Keratinocyte (primary cell): ENCODE measurements around the gene OTOS. TPM values are rescaled to one million over a fixed set of nuclear protein-coding genes. Genes with fewer than 3 reads are reported as not detected.

ENCODE experiments used
- DNase-seq: peaks from one replicate; pipeline ENCODE4 v3.0.0-alpha.2; 2011; ENCODE audit warnings: low read depth, missing footprints, low spot score
- FAIRE-seq: peaks from 2 replicates; lab custom pipeline; 2011; peaks lifted over from hg19 to GRCh38; lab: Jason Lieb, UNC
- H2AFZ ChIP-seq: 2 replicates; pipeline ENCODE4 v1.6.0; 2012; ENCODE audit warnings: low read length, control low read depth, inconsistent platforms; ENCODE audit not compliant: control insufficient read depth
- H3K27ac ChIP-seq: 2 replicates; pipeline ENCODE4 v1.5.1; 2011; ENCODE audit warnings: low read length; ENCODE audit not compliant: control insufficient read depth, insufficient read depth
- H3K27me3 ChIP-seq: 3 replicates; pipeline ENCODE4 v1.6.0; 2011; ENCODE audit warnings: low read length; ENCODE audit not compliant: control insufficient read depth, insufficient read depth; ENCODE audit errors: extremely low read depth
- H3K36me3 ChIP-seq, 2 experiments: 2 replicates in 1 of 2; 3 replicates in 1 of 2; pipeline ENCODE4 v1.5.1; 2011; ENCODE audit warnings: low read length in 2 of 2, mild to moderate bottlenecking in 1 of 2; ENCODE audit not compliant: control insufficient read depth in 2 of 2, insufficient read depth in 2 of 2; ENCODE audit errors: extremely low read depth in 1 of 2
- H3K4me1 ChIP-seq: 3 replicates; pipeline ENCODE4 v1.5.1; 2011; ENCODE audit warnings: low read length; ENCODE audit not compliant: control insufficient read depth, insufficient read depth; ENCODE audit errors: extremely low read depth
- H3K4me2 ChIP-seq: 3 replicates; pipeline ENCODE4 v1.6.0; 2011; ENCODE audit warnings: low read depth, low read length; ENCODE audit not compliant: control insufficient read depth, insufficient read depth; ENCODE audit errors: extremely low read depth
- H3K4me3 ChIP-seq, 3 experiments: fragments of 200-600 bp in 1 of 3; sonication (generic) in 1 of 3; 2 replicates in 2 of 3; 3 replicates in 1 of 3; pipeline ENCODE4 v1.5.1; 2011 to 2016; ENCODE audit warnings: low read length in 3 of 3, mild to moderate bottlenecking in 3 of 3, control low read depth in 2 of 3, inconsistent platforms in 1 of 3, low read depth in 1 of 3, mixed read lengths in 1 of 3, mixed run types in 1 of 3, moderate library complexity in 1 of 3; ENCODE audit not compliant: control insufficient read depth in 2 of 3, insufficient read depth in 2 of 3; ENCODE audit errors: extremely low read depth in 1 of 3
- H3K79me2 ChIP-seq: 2 replicates; pipeline ENCODE4 v1.6.0; 2012; ENCODE audit warnings: low read length; ENCODE audit not compliant: control insufficient read depth, insufficient read depth
- H3K9ac ChIP-seq: 3 replicates; pipeline ENCODE4 v1.6.0; 2011; ENCODE audit warnings: low read length; ENCODE audit not compliant: control insufficient read depth, insufficient read depth; ENCODE audit errors: extremely low read depth
- H3K9me1 ChIP-seq: 3 replicates; pipeline ENCODE4 v1.6.0; 2011; ENCODE audit warnings: low read length; ENCODE audit not compliant: control insufficient read depth, insufficient read depth; ENCODE audit errors: extremely low read depth
- H3K9me3 ChIP-seq: 2 replicates; pipeline ENCODE4 v1.5.1; 2012; ENCODE audit warnings: low read depth, low read length; ENCODE audit not compliant: control insufficient read depth
- H4K20me1 ChIP-seq: 3 replicates; pipeline ENCODE4 v1.6.0; 2011; ENCODE audit warnings: low read length; ENCODE audit not compliant: control insufficient read depth, insufficient read depth; ENCODE audit errors: extremely low read depth
- CTCF ChIP-seq, 3 experiments: IDR thresholded peaks in 1 of 3; conservative IDR thresholded peaks in 1 of 3; optimal IDR thresholded peaks in 1 of 3; 2 replicates in 2 of 3; 3 replicates in 1 of 3; pipeline versions ENCODE3 to v1.5.1; 2011; ENCODE audit warnings: low read length in 3 of 3, mild to moderate bottlenecking in 3 of 3, moderate library complexity in 2 of 3, control low read depth in 1 of 3, inconsistent platforms in 1 of 3; ENCODE audit not compliant: insufficient read depth in 2 of 3; ENCODE audit errors: extremely low read depth in 1 of 3
- EZH2 ChIP-seq: IDR thresholded peaks from one replicate; pipeline ENCODE4 v1.6.1; 2012; ENCODE audit warnings: inconsistent platforms, mild to moderate bottlenecking, low read length, moderate library complexity
- dilution Hi-C: fragments of 300-500 bp; cut with MboI; formaldehyde crosslinking; loops from one replicate; pipeline ENCODE4 v1.7.0; 2020; ENCODE audit warnings: low sequenced_read_pairs; ENCODE audit not compliant: extremely low pct_ligation_motif_present
- polyA plus RNA-seq, 5 experiments: library from polyadenylated mRNA; depleted of rRNA in 3 of 5; stranded (reverse) in 3 of 5; stranded (forward) in 1 of 5; unstranded in 1 of 5; fragments of >200 nt; gene quantifications; 1 replicate in 1 of 5; 2 replicates in 3 of 5; 3 replicates in 1 of 5; pipeline versions ENCODE4 v1.2.1 to v1.2.3, GENCODE V29; 2011 to 2012; ENCODE audit warnings: missing spikeins in 2 of 5, low read depth in 1 of 5, low replicate concordance in 1 of 5

Gene OTOS
- polyA plus RNA-seq, 1 donor (not counting 4 experiments of a cell fraction or from before 2014, with no cell fraction given) = not detected

DNA sequence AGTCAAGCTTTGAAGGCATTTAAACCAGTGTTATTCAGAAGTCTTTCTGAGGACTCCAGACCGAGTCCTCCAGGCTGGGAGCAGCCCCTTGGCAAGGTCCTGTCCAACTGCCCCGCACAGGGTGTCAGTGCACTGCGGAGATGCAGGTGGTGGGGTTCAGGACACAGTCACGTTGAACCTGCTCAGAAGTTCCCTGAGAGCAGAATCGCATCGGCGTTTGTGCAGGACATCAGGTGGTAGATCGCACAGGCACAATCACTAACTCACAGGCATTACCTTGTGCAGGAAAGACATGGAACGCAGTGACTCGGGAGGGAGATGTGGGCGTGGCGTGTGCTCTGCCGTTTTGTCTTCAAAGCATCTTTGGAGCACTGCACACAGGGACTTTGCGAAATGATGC, 14.7 kb downstream of the OTOS start:
- Histone ChIP-seq H3K9me3 (no peaks in the 10 kb centered on the region), H3K27ac (no peak overlapping the region), H4K20me1 (no peaks in the 10 kb centered on the region), H3K9me1 (no peaks in the 10 kb centered on the region), H3K4me2 (no peak overlapping the region), H2AFZ (no peak overlapping the region), H3K27me3 (peaks cover 2% of the 10 kb centered on the region), H3K9ac (no peak overlapping the region), H3K79me2 (no peaks in the 10 kb centered on the region), H3K4me3 (no peak overlapping the region), H3K4me1 (no peaks in the 10 kb centered on the region), H3K36me3 (peaks cover 20 to 24% of the 10 kb centered on the region in 2 experiments)
- TF ChIP-seq EZH2 (no peak), CTCF (optimal IDR thresholded peaks at IDR 0.05 in 1 of 3, IDR thresholded peaks at IDR 0.05 in 1 of 3, conservative IDR thresholded peaks at IDR 0.05 in 1 of 3; ENCODE audit: extremely low read depth in 1 of 3, insufficient read depth in 2 of 3, low read length in 3 of 3) (no peak)
- DNase-seq (no peak), FAIRE-seq (no peak)
- dilution Hi-C loops = no loop called here

- no peak overlapping the region for H3K4me2 ChIP-seq
- no peaks in the 10 kb centered on the region for H3K9me3 ChIP-seq
- H3K4me3 ChIP-seq = no peak overlapping the region
- H3K27ac ChIP-seq = no peak overlapping the region
- no peaks in the 10 kb centered on the region for H4K20me1 ChIP-seq
- H3K79me2 ChIP-seq = no peaks in the 10 kb centered on the region
- no peaks in the 10 kb centered on the region for H3K9me1 ChIP-seq
- H3K27me3 ChIP-seq = peaks cover 2% of the 10 kb centered on the region
- no peak for FAIRE-seq
- TF ChIP-seq CTCF (optimal IDR thresholded peaks at IDR 0.05 in 1 of 3, IDR thresholded peaks at IDR 0.05 in 1 of 3, conservative IDR thresholded peaks at IDR 0.05 in 1 of 3; ENCODE audit: extremely low read depth in 1 of 3, insufficient read depth in 2 of 3, low read length in 3 of 3) (no peak), EZH2 (no peak)
- peaks cover 10 to 14% of the 10 kb centered on the region in 2 experiments for H3K36me3 ChIP-seq
- no peak overlapping the region for H3K9ac ChIP-seq
- no peak overlapping the region for H2AFZ ChIP-seq
- no peaks in the 10 kb centered on the region for H3K4me1 ChIP-seq
- DNase-seq = no peak
- dilution Hi-C loops = no loop called here
Measured at GRCh38 chr2:240124651-240125030, 15.8 kb downstream of the OTOS start.
